ENCODE results near the gene PPIF.

PPIF gene

DNA sequence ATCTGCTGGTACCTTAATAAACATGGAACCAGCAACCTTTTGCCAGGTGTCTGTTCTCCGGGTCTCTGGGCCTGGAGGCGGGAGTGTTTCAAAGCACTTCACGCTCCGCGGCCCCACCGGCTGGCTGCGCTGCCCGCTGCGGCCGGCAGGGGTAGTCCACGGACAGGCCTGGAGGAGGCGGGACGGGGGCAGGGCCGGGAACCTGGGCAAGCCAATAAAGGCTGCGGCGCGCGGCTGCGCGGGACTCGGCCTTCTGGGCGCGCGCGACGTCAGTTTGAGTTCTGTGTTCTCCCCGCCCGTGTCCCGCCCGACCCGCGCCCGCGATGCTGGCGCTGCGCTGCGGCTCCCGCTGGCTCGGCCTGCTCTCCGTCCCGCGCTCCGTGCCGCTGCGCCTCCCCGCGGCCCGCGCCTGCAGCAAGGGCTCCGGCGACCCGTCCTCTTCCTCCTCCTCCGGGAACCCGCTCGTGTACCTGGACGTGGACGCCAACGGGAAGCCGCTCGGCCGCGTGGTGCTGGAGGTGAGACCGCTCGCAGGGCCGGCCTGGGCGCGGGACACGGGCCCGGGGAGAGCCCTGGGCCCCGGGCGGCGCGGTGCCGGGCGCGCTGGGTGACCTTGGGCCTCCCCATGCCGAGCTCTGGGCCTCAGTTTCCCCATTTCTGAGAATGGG is at the start of gene PPIF:
Gene PPIF (plus strand): TSS at position 244 of the 668 bp plus-strand sequence. CDS start 80 bp downstream, at position 324.
- peak; percentile 92 for DNase-seq (ENCODE audit: low spot score)

DNA sequence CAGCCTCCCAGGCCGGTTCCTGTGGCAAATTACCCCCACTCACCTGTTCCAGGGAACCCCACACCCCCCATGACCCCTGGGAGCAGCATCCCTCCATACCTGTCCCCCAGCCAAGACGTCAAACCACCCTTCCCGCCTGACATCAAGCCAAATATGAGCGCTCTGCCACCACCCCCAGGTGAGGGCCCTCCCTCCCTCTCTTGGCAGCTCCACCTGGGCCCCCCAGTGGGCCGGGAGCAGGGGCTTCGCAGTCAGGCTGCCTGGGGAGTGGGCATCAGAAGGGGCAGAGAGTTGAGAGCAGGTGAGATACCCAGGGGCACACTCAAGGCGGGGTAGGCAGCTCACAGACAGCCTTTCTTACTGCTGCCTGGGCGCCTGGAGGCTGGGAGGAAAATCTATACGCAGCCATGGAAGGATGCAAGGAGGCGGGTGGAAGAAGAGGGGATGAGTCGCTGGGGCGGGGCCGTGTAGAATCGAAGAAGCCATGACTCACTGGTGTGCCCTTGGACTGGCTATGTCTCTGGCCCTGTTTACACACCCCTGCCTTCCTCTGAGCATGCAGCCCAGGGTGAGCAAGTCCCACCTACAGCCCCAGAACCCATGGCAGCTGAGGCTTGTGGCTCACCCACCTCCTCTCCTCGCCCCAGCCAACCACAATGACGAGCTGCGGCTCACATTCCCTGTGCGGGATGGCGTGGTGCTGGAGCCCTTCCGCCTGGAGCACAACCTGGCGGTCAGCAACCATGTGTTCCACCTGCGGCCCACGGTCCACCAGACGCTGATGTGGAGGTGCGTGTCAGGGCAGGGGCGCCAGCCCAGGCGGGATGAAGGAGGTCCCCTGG is 48.6 kb upstream of the PPIF start:
- peak; percentile 94 for DNase-seq (ENCODE audit: low spot score)

DNA sequence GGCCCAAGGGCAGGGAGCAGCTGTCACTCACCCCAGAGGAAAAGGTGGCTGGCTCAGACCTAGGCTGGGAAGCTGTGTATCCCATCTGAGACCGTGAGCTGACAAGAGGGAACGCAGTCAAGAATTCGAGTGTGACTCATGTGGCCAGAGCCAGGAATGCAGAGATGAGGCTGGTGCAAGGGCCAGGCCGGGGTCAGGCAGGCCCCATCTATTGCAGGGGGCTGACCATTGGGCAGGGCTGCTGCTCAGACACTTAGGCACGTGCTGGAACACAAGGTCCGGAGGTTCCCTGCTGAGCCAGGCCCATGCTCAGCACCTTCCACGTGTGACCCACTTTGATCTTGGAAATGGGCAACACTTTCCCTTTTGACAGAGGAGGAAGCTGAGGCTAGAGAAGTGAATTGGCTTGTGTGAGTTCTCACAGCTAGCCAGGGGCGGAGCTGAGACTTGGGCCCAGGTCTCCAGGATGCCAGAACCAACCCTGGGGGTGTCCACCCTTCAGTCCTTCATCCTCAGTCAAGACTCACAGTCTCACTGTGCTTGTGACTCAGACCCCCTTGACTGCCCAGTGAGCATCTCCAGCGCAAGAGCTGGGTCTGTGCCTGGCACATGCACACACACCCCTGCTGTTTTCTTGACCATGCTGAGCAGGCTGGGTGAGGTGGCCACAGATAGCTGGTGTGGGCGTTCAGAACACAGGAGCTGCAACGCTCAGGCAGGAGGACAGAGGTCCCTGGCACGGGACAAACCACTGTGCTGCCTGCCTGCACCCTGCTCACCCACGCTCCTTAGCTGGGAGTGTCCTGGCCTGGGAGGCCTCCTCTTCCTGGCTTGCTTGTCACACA is 47.6 kb upstream of the PPIF start:
- peak; percentile 81 for DNase-seq (ENCODE audit: low spot score)

DNA sequence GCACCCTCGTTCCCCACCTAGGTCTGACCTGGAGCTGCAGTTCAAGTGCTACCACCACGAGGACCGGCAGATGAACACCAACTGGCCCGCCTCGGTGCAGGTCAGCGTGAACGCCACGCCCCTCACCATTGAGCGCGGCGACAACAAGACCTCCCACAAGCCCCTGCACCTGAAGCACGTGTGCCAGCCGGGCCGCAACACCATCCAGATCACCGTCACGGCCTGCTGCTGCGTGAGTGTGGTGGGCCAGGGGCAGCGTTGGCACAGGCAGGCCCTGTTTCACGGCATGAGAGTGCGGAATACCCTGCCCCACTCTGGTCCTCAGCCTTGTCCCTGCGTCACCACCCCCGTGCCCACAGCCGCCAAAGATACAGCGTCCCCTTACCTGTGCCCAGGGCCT is 46.6 kb upstream of the PPIF start:
- DNase-seq (ENCODE audit: low spot score): no peak

DNA sequence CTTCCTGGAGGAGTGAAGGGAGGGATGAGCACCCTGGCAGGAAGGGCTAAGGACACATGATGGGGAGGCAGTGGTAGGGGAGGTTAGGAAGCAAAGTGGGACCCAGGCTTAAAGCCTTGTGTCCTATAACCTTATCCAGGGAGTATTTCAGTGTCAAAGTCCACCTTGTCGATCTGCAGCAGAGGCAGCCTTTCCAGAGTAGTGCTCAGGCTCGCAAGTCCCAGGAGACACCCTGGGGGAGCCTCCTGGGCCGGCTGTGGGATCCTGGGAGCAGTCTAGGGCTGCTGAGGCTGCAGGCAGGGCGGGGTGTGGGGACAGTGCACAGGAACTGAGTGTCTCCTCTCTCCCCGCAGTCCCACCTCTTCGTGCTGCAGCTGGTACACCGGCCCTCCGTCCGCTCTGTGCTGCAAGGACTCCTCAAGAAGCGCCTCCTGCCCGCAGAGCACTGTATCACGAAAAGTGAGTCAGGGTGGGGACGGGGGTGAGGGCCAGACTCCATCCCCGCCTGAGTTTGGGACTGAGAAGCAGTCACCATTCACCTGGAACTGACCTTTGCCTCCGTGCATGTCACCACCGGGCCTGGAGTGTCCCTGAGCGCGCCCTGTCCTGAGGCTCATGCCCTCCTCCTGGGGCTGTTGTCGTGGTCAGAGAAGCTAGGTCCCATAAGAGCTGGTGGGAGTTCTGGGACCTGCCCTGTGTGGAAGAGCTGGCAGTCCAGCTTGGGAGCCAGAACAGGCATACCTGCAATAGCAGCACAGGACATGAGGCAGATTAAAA is 45.3 kb upstream of the PPIF start:
- no peak for DNase-seq (ENCODE audit: low spot score)

DNA sequence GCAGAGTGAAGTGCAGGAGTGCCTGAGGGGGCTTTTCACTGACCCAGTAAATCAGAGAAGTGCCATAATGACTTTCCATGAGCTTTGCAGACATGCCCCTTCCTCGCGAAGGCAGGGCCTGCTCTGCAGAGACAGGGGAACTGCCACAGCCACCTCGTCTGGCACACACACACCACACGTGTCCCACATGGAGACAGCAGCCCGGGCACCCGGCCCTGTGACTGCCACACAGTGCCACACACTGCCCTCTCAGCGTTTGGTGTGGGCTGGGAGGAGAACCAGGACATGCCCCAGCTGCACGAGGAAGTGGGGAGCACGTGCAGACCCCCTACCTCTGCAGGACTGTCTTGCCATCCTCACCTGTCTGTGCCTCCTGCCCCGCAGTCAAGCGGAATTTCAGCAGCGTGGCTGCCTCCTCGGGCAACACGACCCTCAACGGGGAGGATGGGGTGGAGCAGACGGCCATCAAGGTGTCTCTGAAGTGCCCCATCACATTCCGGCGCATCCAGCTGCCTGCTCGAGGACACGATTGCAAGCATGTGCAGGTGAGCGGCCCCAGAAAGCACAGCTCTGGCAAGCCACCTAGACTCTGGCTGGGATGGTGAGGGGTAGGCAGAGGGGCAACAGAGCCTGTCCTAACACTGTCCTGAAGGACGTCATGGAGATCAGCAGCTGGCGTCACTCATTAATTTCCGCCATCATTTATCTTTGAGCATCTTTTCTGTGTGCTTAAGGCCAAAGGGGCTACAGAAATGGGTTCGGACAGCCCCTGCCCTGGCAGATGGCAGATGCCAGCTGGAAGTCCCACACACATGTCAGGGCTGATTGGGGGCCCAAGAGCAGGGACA is 43.4 kb upstream of the PPIF start:
- DNase-seq (ENCODE audit: low spot score): no peak

DNA sequence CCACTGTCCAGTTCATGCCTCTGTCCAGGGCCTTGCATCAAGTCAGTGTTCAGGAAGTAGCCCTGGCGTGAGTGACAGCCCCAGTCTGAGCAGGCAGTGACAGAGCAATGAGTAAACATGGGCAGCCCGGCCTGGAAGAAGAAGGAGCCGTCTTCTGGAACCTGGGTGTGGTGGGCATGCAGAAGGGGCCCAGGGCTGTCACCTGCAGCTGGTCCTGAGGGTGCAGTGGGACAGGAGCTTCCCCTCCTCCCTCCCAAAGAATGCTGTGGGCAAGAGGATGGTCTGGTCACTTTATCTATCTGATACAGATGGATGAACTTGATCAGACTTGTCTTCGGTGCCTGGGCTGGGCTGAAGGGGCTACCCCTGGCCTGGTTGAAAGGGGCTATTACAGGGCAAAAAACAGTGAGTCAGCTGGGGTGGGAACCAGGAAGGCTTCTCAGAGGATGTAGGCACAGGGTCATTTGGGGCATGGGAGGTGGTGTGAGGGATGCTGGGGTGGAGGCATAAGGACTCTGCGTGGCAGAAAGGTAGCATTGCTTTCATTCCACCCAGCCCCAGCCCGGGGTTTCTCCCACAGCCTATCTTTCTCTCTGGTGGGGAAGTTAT is 42.7 kb upstream of the PPIF start:
- DNase-seq (ENCODE audit: low spot score): peak; percentile 53

DNA sequence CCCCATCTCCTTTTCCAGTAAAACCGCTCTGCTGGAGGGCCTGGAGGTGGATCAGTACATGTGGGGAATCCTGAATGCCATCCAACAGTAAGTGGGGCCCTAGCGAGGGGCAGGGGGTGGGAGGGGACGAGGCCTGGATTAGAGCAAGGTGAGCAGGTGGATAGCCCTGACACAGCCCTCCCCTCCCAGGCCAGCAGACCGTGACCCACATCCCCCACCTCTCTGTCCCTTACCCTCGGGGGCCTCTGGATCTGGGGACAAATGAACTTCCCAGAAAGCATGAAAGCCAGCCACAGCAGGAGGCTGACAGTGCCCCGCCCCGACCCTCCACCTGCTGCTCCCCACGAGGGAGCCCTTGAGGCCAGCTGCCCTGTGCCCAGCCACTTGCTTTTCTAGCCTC is 41.8 kb upstream of the PPIF start:
- no peak for DNase-seq (ENCODE audit: low spot score)

DNA sequence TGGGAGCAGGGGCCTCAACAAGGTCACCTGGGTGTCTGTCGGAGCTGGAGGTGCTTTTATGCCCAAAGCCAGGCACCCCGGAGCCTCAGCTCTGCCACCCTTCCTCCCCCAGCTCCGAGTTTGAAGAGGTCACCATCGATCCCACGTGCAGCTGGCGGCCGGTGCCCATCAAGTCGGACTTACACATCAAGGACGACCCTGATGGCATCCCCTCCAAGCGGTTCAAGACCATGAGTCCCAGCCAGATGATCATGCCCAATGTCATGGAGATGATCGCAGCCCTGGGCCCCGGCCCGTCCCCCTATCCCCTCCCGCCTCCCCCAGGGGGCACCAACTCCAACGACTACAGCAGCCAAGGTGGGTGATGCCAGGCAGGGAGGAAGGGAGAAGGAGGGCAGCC is 41.3 kb upstream of the PPIF start:
- DNase-seq (ENCODE audit: low spot score): no peak

DNA sequence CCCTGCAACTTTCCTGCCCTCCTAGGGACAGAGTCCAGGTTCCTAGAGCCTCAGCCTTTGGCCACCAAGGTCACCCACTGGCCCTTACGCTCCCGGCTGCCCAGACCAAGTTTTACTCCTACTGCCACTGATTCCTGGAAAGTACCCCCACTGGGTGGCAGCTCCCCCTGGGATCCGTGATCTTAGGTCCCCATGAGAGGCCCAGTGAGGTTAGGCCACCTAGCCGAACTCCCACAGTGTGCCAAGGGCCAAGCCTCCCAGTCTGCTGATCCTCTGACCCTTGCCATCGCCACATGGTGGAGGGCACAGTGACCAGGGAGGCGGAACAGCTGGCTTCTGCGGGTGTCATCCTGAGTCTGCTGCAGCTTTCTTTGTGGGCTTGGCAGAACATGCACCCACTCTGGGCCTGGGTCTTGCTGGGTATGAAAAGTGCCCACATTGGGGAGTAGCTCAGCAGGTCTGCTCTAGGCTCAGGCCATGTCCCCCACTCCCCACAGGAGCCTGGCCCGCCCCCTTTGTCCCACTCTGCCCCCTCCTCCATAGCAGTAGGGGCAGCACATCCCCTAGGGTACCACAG is 40.5 kb upstream of the PPIF start:
- DNase-seq (ENCODE audit: low spot score): no peak

DNA sequence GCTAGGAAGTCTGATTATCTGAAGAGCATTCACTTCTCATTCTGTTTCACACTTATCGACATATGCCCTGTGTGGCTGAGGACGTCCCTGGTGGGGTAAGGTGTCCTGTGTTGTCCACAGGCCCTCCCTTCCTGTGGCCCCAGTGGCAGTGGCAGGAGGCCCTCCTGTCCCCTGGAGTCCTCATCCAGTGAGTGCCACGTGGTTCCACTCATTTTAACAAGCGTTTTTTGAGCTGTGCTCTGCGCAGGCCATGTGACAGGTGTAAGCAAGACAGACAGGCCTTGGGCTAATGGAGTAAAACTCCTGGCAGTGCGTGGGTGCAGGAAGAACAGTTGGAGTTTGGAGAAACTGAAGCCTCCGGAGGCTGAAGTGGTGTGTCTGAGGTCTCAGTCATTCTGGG is 39.3 kb upstream of the PPIF start:
- DNase-seq (ENCODE audit: low spot score): no peak

DNA sequence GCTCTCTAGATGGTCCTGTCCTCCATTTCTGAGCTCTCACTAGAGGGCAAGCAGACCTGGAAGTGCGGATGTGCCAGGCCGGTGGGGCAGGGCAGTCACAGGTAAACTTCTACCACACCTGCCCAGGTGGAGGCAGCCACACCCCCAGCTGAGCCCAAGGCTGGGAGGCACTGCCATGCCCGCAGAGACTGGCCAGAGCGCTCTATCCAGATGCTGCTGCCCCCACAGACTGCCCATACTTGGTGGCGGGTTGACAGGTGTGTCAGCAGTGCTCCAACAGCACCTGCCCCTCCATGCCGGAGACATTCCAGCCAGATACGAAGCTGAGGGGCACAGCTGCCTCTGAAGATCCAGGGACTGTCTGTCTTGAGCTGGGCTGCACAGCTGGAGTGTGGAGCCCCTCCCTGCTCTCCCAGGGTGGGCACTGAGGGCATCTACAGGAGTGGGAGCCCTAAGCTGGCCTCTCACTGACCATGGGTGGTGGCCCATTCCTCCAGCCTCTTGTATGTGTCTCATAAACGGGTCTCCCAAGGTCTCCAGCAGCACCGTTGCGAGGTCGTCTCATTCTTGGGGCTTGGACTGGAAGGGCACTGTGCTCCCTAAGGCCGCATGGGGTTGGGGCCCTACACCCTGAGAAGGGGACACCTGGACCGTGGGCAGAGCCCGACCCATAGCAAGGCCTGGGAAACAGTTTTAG is 38.2 kb upstream of the PPIF start:
- no peak for DNase-seq (ENCODE audit: low spot score)

DNA sequence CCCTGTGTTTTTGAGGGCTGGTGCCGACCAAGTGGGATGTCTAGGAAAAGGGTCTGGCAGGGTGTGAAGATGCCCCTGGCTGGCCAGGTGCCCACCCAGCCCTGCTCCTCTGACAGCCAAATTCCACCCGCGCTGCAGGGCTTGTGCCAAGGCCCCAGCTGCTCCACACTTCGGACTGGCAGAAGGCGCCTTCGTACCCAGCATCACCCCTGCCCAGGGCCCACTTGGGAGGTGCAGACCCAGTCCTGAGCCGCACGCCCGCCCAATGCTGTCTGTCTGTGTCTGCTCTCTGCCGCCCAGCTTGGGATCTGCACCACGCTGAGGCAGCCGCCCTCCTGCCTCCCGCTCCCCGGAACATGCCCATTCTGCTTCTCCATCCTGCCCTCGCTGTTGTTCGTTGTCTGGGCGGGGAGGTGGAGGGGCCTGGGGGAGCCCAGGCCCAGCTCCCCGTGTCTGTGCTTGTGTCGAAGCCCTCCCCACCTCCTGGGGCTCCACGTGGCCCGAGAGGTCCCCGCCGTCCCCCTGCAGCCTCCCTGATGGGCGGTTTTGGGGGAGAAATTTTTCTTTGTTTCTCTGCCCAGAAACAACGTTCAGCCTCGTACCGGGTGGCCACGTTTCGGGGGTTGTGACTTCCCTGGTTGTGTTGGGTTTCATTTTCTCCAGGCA is 36.9 kb upstream of the PPIF start:
- no peak for DNase-seq (ENCODE audit: low spot score)

DNA sequence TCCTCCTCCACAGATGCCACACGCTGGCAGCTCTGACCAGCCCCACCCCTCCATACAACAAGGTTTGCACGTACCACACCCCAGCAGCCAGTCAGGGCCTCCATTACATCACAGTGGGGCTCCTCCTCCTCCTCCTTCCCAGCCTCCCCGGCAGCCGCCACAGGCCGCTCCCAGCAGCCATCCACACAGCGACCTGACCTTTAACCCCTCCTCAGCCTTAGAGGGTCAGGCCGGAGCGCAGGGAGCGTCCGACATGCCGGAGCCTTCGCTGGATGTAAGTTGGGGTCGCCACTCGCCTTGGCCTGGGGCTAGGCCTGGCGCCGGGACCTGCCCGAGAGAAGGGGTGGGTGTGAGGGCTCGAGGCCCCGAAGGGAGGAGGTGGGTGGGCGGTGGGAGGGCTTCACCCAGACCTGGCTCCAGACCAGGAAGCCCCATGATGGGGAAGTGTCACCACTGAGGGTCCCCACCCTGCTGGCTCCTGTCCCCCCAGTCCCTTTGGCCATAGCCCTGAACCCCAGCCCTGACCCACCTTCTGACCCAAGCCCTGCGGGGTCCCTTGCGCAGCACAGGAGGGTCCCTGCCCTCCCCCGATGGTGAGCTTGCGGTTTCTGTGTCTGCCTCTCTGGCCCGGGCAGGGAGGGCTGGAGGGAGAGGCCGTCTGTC is 36.2 kb upstream of the PPIF start:
- DNase-seq (ENCODE audit: low spot score): no peak

DNA sequence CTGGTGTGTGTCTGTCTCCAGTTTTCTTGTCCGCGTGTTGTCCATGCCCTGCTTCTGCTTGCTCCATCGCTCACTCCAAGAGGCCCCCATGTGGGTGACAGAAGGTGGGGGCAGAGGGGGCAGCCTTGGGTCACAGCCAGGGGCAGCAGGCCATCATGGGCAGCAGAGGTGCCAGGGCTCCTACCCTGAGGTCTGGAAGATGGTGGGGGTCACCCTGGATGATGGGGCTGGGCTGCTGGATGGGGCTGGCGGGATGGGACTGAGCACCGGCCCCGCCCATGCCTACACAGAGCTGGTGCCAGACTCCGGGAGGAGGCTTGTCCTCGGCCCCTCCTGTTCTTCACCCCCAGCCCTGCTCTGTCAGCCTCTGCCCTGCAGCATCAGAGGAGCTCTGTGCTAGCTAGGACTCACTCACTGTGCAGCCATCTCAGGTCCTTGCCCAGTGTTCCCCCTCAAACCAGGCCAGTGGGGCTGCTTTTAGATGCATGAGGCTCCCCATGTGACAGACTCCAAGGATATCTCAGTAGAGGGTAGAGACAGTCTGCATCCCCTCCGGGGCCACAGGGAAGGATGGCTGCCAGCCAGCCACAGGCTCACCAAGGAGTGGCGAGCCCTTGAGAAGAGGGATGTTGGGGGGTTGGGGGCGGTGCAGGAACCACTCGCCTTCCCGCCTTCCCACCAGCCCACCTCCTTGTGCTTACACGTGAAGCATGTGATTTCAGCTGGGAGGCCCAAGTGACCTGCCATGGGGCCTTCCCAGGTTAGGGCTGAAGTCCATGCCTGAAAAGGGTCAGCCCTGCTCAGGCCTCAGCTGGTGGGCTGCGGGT is 35.5 kb upstream of the PPIF start:
- DNase-seq (ENCODE audit: low spot score): no peak

DNA sequence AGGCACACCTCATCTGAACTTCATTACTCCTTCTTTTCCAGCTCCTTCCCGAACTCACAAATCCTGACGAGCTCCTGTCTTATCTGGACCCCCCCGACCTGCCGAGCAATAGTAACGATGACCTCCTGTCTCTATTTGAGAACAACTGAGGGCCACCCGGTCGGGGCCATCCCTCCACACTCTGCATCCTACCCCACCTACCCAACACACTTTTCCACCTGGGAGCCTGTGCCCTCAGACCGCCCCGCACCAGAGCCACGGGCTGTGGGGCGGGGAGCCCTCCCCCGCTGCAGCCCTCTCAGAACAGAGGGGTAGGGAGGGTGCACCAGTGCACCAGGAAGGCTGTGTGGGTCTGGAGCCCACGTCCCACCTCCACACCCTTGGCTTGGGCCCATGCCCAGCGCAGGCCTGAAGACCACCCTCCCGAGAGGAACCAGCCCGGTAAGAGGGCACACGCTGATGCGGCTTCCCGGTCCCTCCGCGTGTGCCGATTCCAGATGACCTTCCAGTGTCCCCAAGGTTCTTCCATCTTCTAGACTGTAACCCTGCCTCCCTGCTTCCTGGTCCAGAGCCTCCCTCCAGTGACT is 34.6 kb upstream of the PPIF start:
- DNase-seq (ENCODE audit: low spot score): no peak

DNA sequence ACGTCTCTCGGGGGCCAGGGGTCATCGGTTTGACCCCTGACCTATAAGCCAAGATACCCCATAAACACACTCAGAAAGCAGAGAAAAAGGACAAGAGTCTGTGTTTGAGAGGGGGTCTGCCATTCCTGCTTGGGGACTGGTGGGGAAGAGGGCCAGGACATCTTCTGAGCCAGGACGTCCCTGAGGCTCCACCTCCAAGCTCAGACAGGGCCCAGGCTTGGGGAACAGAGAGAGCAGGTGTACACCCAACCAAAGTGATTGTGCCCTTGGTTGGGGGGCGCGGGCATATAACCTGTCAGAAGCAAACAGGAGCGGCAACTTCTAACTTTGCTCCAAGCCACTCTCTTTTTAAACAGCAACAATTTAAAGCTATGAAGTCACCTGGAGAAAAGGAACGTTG is 33.9 kb upstream of the PPIF start:
- no peak for DNase-seq (ENCODE audit: low spot score)

Measured in kidney tubule cell (primary cell).